Stimulated activated CD4-positive, alpha-beta T cell treated with anti-CD3 and anti-CD28 coated beads, Interleukin-1b, Interleukin-23, amount 100 ng/mL, for 48 hours (primary cell): ENCODE data around the gene NRAP.

Source experiments
- DNase-seq: peaks from one replicate; pipeline ENCODE4 v3.0.0-alpha.2; 2020

NRAP gene

GRCh38 chr10:113605268-113605978, 58.4 kb downstream of the NRAP start:
- DNase-seq: no peak

DNA sequence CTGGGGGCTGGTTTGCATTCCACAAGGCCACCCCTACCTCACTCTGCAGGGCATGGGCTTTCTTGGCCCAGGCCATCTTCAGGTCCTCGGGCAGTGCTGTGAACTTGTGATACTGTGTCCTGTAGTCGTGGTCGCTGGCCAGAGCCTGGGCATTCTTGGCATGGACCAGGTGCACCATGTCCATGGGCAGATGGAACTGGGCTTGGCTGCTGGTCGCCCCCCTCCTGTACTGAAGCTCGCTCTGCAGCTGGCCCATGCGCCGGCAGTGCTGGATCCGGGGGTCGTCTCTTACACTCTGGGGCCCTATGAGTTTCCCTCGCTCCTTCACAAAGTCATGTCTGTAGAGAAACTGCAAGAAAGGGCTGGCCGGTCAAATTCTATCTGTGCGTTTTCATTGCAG, 59.3 kb downstream of the NRAP start:
- DNase-seq: no peak

DNA sequence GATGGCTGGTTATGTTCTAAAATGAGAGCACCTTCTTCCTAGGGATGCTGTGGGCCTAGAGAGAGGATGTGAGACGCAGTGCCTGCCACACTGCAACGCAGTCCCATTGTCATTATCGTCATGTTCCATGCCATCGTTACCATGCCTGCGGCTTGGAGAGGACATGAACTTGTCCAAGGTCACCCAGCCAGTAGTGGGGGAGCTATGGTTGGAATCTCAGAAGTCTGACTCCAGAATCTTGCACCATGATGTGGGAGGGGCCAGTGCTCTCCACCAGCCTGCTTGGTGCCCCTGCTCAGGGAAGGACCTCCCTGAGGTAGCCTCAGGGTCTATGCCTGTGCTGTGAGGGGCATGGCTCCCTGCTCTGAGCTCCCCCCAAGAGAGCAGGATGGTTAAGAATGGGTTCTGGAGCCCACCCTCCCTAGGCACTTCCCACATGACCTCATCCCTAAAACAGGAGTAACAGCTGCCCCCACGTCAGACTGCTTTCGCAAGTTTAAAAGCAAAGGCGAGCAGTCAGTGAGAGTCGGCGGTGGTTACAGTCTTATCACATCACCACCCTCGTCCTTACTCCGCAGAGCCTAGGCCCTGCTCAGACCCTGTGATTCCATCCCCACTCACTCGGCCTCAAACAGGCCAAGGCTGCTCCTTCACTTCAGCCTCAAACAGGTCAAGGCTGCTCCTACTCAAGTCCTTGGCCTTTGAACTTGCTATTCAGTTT, 60.6 kb downstream of the NRAP start:
- no peak for DNase-seq

DNA sequence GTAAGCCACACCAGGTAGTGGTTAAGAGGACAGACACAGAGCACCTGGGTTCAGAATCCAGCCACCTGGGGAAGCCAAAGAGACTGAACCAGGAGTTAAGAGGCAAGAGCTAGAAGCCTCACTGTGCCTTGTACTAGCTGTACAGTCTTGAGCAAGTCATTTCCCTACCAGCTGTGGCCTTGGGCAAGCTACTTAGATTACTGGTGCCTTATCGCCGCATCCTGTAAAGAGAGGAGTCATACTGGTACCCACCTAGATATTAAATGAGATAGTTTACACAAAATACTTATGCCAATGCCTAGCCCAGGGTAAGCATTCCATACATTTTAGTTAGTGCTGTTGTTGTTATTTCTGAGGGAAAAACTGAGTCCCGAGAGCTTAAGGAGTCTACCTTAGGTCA, 63.3 kb downstream of the NRAP start:
- DNase-seq: no peak

DNA sequence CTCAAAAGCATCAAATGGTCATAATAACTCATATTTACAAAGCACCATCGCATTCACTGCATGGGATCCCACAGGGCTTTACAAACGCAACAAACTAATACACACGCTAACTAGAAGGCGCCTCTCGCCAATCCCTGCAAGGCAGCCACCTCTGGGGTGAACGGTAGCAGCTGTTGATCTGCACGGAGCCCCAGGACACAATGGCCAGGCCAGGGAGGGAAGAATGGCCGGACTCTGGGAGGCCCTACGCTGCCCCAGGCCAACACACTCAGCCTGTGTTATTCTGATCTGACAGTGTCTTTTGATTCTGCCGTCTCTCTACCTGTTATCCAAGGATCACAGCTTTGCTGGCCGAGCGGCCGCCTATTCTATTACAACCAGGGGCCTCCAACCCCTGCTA, 69.2 kb downstream of the NRAP start:
- no peak for DNase-seq

GRCh38 chr10:113592380-113592779, 71.5 kb downstream of the NRAP start:
- DNase-seq: no peak

DNA sequence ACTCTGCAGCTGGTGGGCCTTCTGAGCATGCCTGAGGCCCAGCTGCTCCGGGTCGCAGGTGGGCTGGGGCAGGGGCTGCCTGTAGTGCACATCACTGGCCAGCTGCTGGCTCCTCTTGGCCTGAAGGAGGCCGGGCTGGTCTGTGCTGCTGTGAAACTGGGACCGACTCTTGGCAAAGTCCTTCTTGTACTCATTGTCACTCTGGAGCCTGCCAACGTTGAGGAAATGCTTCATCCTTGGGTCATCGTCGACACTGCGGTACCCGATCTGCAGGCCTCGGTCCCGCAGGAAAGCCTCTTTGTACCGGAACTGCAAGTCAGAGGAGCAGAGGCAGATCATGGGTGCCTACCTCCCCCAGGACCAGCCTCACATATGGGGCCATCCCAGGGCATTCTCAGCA, 73.3 kb downstream of the NRAP start:
- no peak for DNase-seq

- DNase-seq: no peak
These were observed 74.6 kb downstream of the NRAP start for GRCh38 chr10:113589201-113589770.

DNA sequence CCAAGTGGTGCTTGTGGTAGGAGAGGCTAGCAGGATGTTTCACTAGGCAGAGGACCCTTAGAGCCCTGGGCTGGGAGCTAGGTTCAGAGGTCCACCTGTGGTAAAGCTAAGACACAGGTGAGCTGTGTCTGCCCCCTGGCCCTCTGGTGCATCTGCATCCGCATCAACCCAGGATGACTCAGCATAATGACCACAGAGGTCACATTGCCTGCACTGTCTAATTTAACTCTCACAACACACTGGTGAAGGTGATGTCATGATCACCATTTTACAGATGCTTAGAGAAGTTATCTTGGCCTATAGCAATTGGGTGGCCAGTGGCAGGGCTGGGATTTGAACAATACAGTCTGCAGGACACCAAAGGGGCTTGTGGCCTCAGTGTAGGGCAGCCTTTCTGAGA, 77.9 kb downstream of the NRAP start:
- DNase-seq: no peak

- no peak for DNase-seq
These were observed 80.3 kb downstream of the NRAP start for GRCh38 chr10:113583571-113583970.

- no peak for DNase-seq
These were observed 82.7 kb downstream of the NRAP start for GRCh38 chr10:113581092-113581491.

- DNase-seq: no peak
These were observed 85.1 kb downstream of the NRAP start for GRCh38 chr10:113578773-113579172.

GRCh38 chr10:113576852-113577251, 87.0 kb downstream of the NRAP start:
- DNase-seq: no peak

GRCh38 chr10:113573368-113573767, 90.5 kb downstream of the NRAP start:
- DNase-seq: no peak

GRCh38 chr10:113572520-113573290, 91.1 kb downstream of the NRAP start:
- no peak for DNase-seq

- no peak for DNase-seq
These were observed 94.3 kb downstream of the NRAP start for GRCh38 chr10:113569576-113569975.

GRCh38 chr10:113566888-113567287, 97.0 kb downstream of the NRAP start:
- DNase-seq: no peak

DNA sequence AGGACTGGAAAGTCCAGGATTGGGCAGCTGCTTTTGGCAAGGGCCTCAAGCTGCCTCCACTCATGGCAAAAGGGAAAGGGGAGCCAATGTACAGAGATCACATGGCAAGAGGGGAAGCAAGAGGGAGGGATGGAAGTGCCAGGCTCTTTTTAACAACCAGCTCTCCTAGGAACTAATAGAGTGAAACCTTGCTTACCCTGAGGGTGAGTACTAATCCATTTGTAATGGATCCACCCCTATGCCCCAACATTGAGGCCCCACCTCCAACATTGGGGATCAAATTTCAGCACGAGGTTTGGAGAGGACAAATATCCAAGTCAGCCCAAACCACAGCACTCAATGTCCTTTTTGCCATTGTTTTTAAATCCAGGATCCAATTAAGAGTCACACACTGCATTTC, 98.5 kb downstream of the NRAP start:
- no peak for DNase-seq

- DNase-seq: peak; percentile 70
These were observed 100.3 kb downstream of the NRAP start for GRCh38 chr10:113563306-113564088.

- no peak for DNase-seq
These were observed 101.1 kb downstream of the NRAP start for GRCh38 chr10:113562704-113563103.

DNA sequence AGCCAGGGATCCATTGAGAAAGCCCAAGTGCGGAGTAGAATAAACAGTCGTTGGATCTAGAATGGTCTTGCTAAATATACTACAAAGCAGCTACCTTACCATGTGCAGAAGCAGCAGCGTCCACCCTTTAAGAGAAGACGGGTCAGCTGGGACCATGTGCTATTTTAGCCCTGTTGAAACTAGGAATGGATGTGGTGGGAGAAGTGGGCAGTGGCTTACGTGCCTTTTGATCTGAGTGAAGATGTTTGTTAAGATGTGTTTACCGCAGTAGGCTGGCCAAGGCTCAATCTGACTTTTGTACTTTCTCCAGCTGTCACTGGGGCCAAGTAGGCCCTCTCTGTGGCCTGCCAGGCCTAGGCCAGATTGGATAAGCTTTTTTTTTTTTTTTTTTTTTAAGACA, 101.8 kb downstream of the NRAP start:
- no peak for DNase-seq

DNA sequence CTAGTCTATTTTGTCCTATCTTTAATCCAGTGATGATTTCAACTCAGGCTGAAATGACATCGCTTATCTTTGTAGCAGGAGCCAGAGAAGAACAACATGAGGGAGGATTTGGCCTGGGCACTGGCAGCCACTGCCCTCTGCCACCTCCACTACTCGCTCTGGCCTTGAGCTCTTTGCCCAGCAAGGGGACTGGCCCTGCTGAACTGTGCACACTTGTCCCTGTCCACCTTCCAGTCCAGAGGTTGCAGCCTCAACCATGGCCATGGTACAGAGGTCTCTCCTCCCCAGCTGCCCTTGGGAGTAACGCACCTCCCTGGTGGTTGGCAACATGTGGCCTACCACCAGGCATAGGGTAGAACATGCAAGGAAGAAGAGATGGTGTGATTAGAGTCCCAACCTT, 102.6 kb downstream of the NRAP start:
- DNase-seq: no peak

- DNase-seq: no peak
These were observed 103.8 kb downstream of the NRAP start for GRCh38 chr10:113560071-113560470.
